GM21381 (cell line): ENCODE results near the gene DDC.
"Not testable (repeated sequence)": the region's sequence is repeated elsewhere in the genome, so short reads cannot be mapped to it uniquely, and the experiment has no call there.

ENCODE experiments used
- ATAC-seq: cut with Tn5 transposase; IDR thresholded peaks from one replicate; pipeline ENCODE4 v1.9.1; 2021; ENCODE audit warnings: mild to moderate bottlenecking, moderate library complexity; ENCODE audit not compliant: unreplicated experiment

The DDC gene

DNA sequence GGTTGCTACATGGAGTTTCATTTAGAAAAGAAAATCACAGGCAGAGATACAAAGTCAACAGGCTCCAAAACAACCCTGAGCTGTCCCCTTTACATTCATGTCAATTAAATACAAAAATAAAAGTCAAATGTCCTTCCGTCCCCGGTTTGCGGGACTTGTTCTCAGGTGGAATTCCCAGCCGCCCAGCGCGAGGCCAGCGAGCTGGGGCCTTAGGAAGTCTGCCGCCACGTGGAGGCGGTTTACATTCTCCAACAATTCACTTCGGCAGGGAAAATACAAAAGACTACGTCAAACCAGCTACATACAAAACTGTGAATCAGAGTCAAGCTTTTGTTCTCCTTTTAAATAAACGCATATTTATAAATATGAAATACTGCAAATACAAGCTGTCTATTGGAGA lies 25.3 kb upstream of the DDC start:
- no peak for ATAC-seq

DNA sequence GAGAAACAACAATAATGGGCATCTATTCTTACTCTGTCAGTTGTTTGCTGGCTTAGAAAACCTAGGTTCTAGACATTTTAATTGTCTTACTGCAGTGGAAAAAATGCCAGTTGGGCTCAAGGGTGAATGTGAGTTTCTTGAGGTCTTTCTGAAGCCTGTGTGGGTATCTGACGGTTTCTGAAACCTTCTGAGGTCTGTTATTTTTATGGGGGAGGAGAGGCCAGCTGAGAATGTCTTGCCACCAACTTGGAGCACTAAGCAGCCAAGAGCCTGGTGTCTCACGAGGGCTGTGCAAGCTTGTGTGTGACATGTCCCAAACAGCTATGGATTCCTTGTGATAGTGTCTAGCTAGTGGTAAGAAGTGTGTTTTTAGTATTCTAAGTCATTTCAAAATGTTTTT lies 24.2 kb upstream of the DDC start:
- ATAC-seq: no peak

DNA sequence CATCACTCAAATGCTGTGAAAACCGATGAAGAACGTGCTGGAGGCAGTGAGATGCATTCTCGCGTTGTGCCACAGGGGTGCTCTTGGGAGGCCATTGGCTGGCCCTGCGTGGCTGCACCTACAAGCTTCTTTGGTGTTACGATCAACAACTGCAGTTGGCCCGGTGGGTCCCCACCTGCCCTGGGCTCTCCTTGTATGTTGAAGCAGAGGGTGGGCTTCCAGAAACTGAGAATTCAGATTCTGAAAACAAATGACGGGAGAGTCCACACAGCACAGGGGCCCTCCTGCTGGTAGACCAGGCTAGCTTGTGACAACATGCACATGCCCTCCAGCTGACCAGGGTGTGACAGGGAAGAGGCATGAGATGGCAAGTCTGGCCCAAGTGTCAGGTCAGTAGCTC lies 23.7 kb upstream of the DDC start:
- no peak for ATAC-seq

DNA sequence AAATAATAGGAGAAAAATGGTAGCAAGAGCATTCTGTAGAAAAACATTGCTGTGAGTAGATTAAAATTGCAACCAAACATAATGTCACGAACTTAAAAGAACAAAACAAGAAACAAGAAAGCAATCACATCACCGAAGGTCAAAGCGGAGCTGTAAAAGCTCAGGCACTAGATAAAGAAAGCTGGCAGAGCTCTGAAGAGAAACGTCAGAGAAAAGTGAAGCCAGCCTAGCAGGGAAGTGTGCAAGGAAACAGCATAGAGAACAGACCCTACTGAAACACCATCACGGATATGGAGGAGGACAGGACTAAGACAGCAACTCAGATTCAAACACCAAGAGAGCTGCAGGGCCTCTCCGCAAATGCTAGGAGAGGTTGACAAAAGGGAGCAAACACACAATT lies 22.5 kb upstream of the DDC start:
- ATAC-seq: no peak

DNA sequence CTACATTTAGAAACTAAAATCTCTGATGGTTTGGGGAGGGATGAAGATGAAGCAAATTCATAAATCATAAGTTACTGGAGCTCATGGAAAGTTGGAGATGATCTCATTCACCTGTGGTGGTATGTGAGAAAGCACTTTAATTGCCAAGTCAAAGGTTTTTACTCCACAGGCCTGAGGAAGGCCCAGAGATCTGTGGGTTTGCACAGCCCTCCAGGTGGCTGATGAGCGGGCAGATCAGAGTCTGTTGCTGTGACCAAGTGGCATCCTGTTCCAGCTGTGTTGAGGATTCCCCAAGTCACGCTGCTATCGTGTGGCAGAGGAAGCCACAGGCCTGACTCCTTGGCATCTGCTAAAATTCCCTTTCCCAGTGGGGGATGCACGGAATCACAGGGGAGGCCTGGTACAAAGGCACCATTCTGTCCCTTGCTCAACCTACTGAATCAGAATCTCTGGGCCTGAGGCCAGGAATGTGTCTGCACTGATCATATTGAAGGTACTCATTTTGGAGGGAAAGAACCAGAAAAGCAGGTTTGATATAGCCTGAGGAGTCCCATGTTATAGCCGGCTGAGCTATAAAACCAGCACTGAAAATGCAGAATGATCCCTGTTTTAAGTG lies 19.7 kb upstream of the DDC start:
- ATAC-seq: no peak

DNA sequence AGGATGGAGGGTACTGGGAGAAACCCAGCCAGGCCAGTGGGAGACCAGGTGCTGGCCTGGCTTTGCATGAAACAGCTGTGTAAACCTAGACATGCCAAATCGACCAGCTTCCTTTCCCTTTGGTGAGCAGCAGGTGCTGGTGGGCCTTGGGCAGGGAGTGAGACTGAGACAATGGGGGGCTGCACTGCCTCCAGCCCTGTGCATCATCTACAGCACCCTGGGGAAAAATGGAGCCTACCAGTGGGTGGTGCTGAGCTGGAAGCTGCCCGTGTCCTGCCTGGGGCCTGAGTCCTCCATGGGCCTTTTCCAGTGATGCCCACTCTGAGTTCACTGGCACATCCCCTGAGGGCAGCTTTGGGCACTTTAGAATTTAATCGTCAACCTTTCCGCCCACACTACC lies 19.2 kb upstream of the DDC start:
- no peak for ATAC-seq

DNA sequence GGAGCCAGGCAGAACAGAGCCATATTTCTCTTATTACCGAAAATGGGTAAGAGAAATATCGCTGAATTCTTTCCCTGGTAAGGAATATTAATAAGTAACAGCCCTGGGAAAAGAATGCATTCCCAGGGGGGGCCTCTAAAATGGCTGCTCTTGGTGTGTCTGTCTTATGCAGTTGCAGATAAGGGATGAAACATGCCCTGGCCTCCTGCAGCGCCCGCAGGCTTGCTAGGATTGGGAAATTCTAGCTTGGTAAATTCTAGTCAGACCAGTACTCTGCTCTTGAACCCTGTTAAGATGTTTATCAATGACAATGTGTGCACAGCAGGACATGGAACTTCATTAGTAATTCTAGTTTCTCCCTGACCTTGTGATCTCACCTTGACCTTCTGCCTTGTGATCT lies 18.1 kb upstream of the DDC start:
- ATAC-seq: not testable (repeated sequence)

DNA sequence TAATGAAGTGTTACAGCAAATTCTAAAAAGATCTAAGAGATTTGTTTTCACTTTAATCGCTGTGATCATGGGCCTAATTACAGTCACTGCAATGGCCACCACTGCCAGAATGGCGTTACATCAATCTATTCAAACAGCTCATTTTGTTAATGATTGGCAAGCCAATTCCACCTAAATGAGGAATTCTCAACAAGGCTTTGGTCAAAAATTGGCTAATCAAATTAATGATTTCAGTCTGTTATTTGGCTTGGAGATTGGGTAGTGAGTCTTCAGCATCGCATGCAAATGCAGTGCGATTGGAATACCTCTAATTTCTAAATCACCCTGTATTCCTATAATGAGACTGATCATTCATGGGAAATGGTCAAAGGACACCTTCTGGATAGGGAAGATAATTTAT lies 17.1 kb upstream of the DDC start:
- ATAC-seq: not testable (repeated sequence)

DNA sequence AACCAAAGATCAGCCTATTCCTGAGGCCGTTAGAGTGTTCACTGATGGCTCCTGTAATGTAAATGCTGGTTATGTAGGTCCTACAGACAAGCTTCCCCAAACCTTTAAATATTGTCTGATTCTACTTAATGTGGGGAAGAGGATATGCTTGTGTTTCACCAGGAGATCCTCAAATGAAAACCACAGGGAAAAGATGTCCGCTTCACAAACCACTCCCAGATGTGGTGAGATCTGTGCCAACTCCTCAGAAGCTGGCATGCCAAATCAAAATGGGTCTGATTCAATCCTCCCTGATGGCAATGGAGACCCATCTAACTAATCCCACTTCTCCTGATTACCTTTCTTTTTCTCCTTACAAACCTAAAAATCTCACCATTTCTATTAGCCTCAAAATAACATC lies 15.5 kb upstream of the DDC start:
- ATAC-seq: not testable (repeated sequence)

DNA sequence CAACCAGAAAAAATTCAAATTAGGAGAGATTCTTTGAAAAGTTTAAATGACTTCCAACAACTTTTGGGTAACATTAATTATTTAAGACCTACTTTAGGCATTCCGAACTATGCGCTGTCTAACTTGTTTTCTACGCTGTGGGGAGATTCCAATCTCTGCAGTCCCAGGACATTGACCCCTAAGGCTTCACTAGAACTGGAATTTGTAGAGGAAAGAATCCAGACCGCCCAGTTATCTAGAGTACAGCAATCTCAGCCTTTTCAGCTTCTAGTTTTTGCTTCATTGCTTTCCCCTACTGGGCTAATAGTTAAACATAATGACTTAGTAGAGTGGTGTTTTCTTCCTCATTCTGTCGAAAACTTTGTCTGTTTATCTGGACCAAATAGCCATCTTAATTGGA lies 14.9 kb upstream of the DDC start:
- no peak for ATAC-seq

DNA sequence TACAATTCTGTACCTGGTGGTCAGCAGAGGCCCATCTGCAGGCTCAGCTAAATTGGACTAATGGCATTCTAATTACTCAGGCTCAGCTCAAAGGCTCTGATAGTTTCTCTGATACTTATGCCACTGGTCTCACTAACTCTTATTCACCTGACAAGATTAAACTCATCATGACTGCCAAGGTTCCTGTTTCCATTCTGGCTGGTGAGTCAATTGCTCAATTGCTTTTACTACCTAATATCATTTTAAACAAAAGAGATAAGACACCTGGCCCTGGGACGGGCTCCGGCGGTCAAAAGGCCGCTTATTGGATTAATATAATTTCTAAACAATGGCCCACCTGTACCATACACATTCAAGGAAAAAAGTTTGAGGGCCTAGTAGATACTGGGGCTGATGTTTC lies 12.9 kb upstream of the DDC start:
- not testable (repeated sequence) for ATAC-seq

DNA sequence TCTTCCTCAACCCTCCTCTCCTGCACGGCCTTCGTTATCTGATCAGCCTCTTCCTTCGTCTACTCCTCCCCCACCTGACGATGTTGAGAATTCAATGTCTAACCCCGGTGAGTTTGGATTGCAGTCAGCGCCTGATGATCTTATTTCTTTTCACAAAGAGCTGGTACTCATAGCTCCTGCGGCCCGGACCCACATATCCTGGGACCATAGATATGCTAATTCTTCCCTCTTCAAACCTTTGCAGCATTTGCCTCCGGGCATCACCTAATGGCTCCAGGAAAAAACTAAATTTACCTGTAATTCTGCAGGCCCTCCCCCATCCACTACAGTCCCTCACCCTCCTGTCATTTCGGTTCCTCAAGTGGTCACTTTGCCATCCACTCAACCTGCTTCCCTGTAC lies 12.4 kb upstream of the DDC start:
- no peak for ATAC-seq

DNA sequence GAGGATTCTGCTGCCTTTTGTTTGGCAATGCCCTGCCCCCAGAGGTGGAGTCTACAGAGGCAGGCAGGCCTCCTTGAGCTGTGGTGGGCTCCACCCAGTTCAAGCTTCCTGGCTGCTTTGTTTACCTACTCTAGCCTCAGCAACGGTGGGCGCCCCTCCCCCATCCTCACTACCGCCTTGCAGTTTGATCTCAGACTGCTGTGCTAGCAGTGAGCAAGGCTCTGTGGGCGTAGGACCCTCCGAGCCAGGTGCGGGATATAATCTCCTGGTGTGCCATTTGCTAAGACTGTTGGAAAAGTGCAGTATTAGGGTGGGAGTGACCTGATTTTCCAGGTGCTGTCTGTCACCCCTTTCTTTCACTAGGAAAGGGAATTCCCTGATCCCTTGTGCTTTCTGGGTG lies 11.2 kb upstream of the DDC start:
- not testable (repeated sequence) for ATAC-seq

DNA sequence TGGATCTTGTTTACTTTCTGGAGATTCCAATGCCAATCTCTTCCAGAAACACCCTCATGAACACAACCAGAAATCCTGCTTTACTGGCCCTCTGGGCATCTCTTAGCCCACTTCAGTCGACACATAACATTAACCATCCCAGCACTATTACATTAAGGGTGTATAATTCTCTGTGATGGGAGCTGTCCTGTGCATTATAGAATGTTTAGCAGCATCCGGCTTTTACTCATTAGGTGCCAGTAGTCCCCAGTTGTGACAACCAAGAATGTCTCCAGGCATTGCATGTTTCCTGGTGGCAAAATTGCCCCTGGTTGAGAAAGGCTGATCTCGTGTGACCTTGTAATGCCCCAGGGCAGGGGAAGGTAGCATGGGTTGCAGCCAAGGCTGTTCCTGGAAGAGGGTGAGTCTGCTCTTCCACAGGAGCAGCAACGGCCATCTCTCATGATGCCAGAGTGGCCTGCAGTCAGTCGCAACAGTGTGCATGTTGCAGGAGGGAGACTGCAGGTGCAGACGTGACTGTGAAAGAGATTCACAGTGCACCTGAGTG lies 2.6 kb upstream of the DDC start:
- ATAC-seq: no peak

DNA sequence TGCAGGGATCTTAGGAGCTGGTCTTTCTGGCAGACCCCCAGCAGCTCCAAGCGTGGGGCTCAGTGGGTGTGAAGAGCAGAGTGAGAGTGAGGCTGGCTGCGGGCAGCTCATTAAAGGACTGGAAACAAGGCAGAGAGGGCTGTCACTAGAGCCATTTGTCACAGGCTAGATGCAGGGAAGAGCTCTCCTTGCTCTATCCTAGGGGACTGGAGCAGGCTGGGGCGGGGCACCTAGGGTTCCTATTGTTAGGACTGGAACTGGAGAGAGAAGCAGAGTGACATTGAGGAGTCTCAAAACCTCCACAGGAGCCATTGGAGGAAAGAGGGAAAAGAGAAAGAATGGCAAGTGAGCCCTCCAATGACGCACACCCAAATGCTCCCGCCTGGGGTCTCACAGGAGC lies 772 bp upstream of the DDC start:
- ATAC-seq: no peak

DNA sequence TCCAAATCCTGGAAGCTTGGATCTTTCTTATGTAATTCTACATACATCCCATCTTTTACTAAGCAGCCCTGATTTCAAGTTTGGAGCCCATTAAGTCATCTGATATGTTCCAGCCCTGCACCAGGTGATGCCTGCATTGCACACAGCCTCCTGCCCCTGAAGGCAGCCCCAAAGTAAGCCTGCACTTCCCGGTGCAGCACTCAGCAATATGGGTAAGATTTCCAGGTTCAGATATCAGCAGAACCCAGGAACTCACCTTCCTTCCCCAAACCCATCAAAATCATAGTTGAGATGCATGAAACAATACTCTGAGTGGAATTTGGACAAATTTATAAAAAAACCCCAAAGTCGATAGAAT lies 333 bp upstream of the DDC start:
- ATAC-seq: no peak

DNA sequence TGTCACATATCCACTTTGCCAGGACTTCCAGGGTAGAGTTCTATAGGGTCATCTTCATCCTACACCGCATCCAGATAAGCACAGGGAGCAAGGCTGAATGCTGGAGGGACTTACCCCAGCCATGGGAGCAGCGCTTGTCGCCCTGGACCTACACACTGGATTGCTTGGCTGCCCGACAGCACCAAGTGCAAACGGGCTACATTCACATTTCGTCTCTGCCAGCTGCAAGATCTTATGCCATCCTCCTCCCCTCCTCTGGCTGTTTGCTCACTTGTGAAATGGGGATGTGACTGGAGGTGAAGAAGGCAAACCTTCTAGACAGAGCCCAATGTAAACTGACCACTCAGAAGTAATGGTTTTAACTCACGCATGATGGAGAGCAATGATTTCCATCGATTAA lies 1.0 kb downstream of the DDC start:
- ATAC-seq: no peak

DNA sequence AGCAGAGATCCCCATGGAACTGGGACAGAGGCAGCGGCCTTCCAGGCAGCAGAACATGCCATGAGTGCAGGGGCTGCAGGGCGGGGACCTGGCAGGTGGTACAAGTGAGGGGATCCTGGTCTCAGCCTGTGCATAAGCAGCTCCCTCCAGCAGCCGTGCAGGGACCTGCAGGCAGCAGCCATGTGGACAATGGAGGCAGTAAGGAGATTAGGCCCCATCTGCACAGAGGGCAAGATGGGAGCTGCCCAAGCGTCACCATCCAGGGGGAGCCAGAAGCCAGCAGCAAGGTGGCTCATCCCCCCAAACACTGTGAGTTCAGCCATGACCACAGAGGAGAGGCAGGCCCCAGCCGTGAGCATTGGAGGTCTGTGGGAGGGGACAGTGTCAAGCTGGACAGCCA lies 3.1 kb downstream of the DDC start:
- ATAC-seq: no peak

DNA sequence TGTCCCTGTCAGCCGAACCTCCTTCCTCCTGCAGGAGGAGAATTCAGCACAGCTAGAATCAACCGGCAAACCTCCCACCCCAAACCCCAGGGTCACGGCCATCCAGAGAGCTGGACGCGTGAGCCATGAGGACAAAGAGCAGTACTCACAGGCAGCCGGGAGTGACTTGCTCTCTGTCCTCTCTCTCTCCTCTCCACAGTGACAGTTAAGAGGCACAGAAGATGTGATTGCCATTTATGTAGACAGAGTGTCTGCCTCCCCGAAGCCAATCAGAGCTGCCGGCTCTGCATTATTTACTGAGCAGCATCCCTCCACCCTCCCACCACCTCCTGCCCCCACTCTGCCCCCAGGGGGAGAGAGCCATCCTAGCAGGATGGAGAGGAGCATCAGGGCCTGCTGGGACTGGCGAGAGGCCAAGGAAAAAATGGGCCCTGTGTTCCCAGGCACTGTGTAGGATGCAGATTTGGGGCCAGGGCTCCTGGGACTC lies 4.3 kb downstream of the DDC start:
- ATAC-seq: no peak

DNA sequence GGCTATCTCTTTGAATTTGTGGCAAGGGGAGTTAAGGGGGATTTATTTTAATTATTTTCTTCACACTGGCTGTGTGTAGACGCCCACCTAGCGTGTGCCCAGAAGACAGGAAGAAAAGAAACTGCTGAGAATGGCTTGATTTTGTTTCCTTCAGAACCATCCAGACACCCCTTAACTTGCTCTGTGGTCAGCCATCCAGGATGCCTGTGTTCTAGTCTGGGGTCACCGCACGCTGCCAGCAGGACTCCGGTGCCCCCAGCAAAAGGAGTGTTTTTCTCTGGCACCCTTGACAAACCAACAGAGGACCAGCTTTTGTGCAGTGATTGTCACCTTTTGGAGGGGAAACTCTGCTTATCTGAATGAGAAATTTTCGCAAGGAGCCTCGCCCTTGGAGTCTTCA lies 5.3 kb downstream of the DDC start:
- no peak for ATAC-seq

DNA sequence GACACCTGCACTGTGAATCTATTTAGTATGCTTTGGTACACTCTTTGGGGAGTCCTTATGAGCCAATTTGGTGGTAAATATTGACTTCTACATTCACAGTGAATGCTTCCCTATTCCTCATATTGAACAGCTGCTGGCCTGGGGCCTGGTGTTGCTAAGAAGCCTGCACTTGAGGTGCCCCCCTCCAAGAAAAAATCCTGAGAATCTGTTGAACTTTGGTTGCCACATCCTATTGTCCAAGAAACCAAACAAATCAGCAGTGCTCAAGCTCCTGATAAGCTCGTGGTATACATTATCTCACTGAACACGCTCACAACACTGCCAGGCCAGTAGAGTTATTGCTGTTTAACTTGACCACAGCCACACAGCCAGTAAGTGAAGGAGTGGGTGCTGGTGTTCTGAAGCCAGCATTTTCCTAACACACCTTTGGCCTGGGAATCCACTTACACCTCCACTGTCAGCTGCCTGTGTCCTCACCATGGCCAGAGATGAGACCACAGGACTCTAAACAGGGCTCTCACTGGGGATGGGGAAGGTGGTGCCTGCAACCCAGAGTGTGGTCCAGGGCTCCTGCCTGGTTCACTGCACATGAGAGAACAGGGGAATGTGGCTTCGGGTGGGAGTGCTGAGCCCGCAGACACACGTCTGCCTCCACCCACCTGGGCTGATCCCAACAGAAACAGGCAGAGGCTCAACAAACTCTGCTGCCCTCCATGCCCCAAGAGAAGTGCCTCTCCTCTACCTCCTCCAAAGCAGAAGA lies 6.7 kb downstream of the DDC start:
- ATAC-seq: no peak

DNA sequence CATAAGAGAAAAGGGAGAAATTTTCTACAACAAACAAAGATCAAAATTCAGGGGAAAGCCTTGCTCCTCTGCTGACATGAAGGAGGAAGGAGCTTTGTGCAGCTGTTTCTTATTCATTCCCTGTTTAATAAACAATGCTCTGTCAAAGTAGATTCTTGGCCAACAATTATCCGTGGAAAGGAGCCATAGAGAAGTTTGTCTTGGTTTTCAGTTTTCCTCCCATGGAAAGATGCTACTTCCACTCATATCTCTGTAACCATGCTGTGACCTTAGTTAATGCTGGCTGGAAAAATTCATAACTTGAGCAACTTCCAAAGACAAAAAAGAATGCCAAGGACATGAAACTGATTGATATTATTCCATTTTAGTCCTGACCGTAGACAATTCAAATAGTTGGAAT lies 8.1 kb downstream of the DDC start:
- no peak for ATAC-seq
